ENCODE results near the gene C3orf20.

Gene C3orf20

DNA sequence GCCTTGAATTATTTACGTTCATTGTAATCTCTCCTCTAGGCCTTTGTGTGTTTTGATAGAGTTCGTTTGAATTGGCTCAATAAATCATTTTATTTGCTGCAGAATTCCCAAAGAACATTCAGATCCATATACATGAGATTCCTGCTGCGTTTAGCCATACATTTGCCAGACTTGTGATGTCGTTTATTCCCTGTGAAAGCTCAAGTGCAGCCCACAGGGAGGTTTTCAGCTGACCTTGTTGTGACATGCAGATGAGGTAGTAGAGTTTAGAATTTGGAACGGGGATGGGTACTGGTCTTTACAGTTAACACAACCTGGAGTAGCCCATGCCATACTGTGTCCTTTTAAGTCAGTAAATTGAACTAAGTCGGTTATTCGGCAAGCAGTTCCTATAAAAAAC, at the start of gene C3orf20:
Gene C3orf20 (plus strand): TSS at position 301 of the 400 bp plus-strand sequence. CDS start 7,573 bp downstream, outside the sequence.
- no peak for DNase-seq (ENCODE audit: low spot score)
- no peak within 1 kb of the TSS for H3K27ac Mint-ChIP-seq
- H3K36me3 Mint-ChIP-seq (ENCODE audit: low read depth) = peaks cover 31% of the 10 kb centered on the region
- H3K27me3 Mint-ChIP-seq (ENCODE audit: low read depth) = no peaks in the 10 kb centered on the region
- no peaks in the 10 kb centered on the region for H3K4me1 Mint-ChIP-seq (ENCODE audit: low read depth)
- H3K4me3 Mint-ChIP-seq = no peak within 1 kb of the TSS
- peaks cover 5% of the 10 kb centered on the region for H3K9me3 Mint-ChIP-seq

DNA sequence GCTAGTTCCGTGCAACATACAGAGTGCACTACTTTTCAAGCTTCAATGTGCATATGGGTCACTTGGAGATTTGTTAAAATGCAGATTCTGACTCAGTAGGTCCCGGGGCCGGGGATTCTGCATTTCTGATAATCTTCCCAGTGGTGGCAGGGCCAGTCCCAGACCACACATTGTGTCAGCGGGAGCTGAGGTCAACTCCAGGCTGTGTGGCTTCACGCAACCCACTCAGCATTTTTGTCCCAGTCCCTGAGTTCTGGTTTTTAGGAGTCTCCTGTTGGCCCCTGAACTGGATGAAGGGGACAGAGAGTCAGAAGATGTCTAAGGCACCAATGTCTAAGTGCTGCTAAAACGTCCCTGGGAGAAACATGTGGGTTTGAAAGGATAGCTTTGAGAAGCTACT, 49.5 kb upstream of the C3orf20 start:
- no peak overlapping the region for H3K27ac Mint-ChIP-seq
- H3K36me3 Mint-ChIP-seq (ENCODE audit: low read depth) = no peaks in the 10 kb centered on the region
- peaks cover 5% of the 10 kb centered on the region for H3K27me3 Mint-ChIP-seq (ENCODE audit: low read depth)
- H3K4me3 Mint-ChIP-seq = no peak overlapping the region
- H3K4me1 Mint-ChIP-seq (ENCODE audit: low read depth) = no peaks in the 10 kb centered on the region
- no peaks in the 10 kb centered on the region for H3K9me3 Mint-ChIP-seq
- no peak for DNase-seq (ENCODE audit: low spot score)

DNA sequence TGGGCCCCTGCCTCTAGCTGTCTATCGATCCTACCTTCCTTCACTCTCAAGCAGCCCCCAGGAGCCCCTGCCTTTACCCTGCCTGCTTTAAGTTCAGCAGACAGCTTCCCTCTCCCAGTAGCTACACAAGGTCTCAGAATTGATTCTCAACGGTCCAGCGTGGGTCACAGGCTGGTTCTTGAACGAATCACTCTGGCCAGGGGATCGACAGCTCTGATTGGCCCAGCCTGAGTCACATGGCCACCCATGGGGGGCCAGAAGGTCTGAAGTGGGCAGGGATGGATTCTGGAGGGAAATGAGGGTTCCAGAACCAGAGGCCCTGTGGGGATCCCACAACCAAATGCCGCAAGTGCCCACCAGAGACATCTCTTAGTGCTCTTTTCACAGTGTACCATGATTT, 47.1 kb upstream of the C3orf20 start:
- H3K9me3 Mint-ChIP-seq = no peaks in the 10 kb centered on the region
- peaks cover 5% of the 10 kb centered on the region for H3K27me3 Mint-ChIP-seq (ENCODE audit: low read depth)
- no peak overlapping the region for H3K4me3 Mint-ChIP-seq
- H3K27ac Mint-ChIP-seq = no peak overlapping the region
- no peaks in the 10 kb centered on the region for H3K36me3 Mint-ChIP-seq (ENCODE audit: low read depth)
- no peaks in the 10 kb centered on the region for H3K4me1 Mint-ChIP-seq (ENCODE audit: low read depth)
- DNase-seq (ENCODE audit: low spot score) = no peak

DNA sequence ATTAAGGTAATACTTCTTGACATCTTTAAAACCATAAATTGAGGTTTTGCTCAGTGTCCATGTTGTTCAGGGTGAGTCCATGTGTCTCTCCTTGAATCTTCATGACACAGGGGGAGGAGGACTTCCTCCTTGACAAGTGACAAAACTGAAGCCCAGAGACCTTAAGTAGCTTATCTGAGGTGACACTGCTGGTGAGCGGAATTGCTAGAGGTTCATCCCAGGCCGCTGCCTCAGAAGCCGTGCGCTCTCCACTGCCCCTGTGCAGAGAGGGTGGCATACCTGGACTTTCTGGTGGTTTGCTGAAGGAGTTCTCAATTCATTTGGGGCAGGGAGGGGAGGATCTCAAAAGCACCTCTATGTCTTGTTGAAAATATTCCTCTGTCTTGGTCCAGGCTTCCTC, 46.5 kb upstream of the C3orf20 start:
- Mint-ChIP-seq H3K9me3 (no peaks in the 10 kb centered on the region), H3K27ac (no peak overlapping the region), H3K27me3 (ENCODE audit: low read depth) (peaks cover 5% of the 10 kb centered on the region), H3K36me3 (ENCODE audit: low read depth) (no peaks in the 10 kb centered on the region), H3K4me3 (no peak overlapping the region), H3K4me1 (ENCODE audit: low read depth) (no peaks in the 10 kb centered on the region)
- no peak for DNase-seq (ENCODE audit: low spot score)

DNA sequence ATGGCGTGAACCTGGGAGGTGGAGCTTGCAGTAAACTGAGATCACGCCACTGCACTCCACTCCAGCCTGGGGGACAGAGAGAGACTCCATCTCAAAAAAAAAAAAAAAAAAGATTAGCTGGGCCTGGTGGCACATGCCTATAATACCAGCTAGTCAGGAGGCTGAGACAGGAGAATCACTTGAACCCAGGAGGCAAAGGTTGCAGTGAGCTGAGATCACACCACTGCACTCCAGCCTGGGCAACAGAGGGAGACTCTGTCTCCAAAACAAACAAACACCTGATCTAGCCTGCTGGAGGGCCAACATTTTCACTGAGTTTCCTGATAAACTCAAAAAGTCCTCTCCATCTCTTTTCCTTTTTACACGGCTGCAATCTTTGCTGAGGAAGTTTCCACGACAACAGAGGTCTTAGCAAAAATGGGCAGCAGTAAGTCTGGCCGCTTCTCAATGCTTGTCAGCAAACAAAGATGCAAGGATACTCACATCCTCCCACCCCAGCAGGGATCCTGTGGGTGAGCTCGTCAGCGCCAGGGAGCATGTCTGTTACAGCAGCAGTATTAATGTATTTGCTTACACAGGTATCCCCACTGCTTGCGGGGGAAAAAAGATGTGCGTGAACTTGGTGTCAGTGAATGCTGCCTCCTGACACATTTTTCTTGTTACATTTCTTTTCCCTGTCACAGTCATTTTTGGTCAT, 44.4 kb upstream of the C3orf20 start:
- H3K27me3 Mint-ChIP-seq (ENCODE audit: low read depth) = peaks cover 3% of the 10 kb centered on the region

DNA sequence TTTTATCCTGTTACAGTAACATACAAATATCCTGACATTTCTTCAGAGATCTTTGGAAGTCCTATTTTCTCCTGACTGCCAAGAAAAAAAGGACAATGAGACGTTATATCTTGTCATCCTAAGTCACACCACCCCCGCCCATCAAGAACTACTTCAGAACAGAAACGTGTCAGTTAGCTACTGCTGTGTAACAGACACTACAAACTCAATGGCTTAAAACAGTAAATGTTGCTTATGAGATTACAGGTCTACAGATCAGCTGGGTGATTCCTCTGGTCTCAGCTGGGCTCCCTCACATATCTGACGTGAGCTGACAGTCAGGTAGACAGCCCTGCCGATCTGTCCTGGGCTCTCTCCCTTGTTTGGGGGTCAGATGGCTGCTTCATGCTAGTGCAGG, 43.8 kb upstream of the C3orf20 start:
- H3K4me3 Mint-ChIP-seq = no peak overlapping the region
- H3K4me1 Mint-ChIP-seq (ENCODE audit: low read depth) = no peaks in the 10 kb centered on the region
- peaks cover 3% of the 10 kb centered on the region for H3K27me3 Mint-ChIP-seq (ENCODE audit: low read depth)
- no peaks in the 10 kb centered on the region for H3K9me3 Mint-ChIP-seq
- H3K36me3 Mint-ChIP-seq (ENCODE audit: low read depth) = no peaks in the 10 kb centered on the region
- H3K27ac Mint-ChIP-seq = no peak overlapping the region
- no peak for DNase-seq (ENCODE audit: low spot score)

More for the DNA sequence above, 44.4 kb upstream of the C3orf20 start:
- H3K4me3 Mint-ChIP-seq = no peak overlapping the region
- no peaks in the 10 kb centered on the region for H3K36me3 Mint-ChIP-seq (ENCODE audit: low read depth)
- no peak overlapping the region for H3K27ac Mint-ChIP-seq
- no peak for DNase-seq (ENCODE audit: low spot score)
- H3K9me3 Mint-ChIP-seq = no peaks in the 10 kb centered on the region
- H3K4me1 Mint-ChIP-seq (ENCODE audit: low read depth) = no peaks in the 10 kb centered on the region

DNA sequence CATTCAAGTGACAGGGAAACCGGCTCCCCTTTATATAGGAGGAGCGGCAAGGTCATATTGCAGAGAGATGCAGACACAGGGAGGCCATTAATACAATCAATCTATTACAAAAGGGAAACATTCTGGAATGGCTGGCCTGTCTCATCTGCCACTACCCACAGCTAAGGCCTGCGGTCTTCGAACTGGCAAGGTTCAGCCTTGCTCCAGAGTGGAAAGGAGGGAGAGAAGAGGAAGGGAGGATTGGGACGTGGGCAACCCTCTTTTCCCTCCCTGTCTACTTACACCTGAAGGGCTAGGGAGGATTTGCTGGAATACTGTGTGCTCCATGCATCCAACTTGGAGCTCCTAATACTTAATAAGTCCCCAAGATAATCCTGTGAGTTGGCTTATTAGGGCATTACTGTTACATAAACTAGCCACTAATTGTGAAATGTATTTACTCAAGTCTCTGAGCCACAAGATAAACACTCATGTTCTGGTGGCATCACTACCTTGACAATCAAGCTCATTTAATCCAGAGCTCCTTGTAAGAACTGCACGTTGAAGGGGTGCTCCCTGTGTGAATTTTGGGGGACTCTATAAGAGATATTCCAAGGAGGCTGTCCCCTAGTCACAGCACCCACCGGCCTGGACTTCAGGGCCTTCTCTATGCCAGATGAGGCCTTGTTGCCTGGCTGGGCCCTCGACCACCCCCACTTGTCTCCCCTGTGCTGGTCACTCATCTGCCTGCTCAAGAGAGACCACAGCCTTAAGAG, 43.1 kb upstream of the C3orf20 start:
- no peaks in the 10 kb centered on the region for H3K36me3 Mint-ChIP-seq (ENCODE audit: low read depth)
- no peak overlapping the region for H3K4me3 Mint-ChIP-seq
- no peaks in the 10 kb centered on the region for H3K4me1 Mint-ChIP-seq (ENCODE audit: low read depth)
- DNase-seq (ENCODE audit: low spot score) = no peak
- no peaks in the 10 kb centered on the region for H3K9me3 Mint-ChIP-seq
- H3K27ac Mint-ChIP-seq = no peak overlapping the region
- peaks cover 4% of the 10 kb centered on the region for H3K27me3 Mint-ChIP-seq (ENCODE audit: low read depth)

DNA sequence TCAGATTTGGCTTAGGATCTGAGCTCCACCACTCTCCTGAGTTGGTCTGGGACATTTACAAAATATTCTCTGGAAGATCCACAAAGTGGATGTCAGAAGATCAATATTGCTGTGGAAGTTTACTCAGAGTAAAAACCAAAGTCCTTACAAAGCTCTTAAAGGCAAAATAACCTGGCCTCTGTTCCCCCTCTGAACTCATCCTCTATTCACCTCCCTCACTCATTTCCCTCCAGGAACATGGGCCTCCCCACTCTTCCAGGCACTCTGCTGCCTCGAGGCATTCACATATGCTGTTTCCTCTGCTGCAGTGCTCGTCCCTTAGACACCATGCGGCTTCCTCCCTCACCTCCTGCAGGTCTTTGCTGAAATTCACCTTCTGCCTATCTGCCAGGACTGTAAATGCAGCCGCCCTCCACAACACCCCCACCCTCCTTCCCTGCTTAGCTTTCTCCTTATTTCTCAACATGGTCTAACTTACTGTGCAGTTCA, 42.5 kb upstream of the C3orf20 start:
- Mint-ChIP-seq H3K27me3 (ENCODE audit: low read depth) (peaks cover 9% of the 10 kb centered on the region), H3K4me1 (ENCODE audit: low read depth) (no peaks in the 10 kb centered on the region), H3K36me3 (ENCODE audit: low read depth) (no peaks in the 10 kb centered on the region), H3K4me3 (no peak overlapping the region), H3K9me3 (no peaks in the 10 kb centered on the region), H3K27ac (no peak overlapping the region)
- no peak for DNase-seq (ENCODE audit: low spot score)

DNA sequence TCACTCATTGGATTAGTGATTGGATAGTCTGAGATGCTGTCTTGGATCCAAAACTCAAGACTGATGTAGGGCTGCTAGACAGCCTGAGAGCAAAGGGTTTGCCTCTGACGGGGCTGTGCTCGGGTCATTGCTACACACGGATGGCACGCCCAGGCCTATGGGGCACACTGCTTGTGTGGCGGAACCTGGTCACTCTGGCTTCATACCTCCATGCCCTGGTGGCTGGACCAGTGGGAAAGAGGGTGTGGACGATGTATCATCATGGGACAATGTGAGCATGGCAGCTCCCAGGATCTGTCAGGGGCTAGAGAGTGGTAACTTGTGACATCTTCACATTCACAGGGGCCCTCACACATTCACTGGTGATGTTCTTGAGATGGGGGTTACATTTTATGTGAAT, 41.5 kb upstream of the C3orf20 start:
- no peak for DNase-seq (ENCODE audit: low spot score)
- no peak overlapping the region for H3K27ac Mint-ChIP-seq
- no peaks in the 10 kb centered on the region for H3K9me3 Mint-ChIP-seq
- peaks cover 10% of the 10 kb centered on the region for H3K27me3 Mint-ChIP-seq (ENCODE audit: low read depth)
- H3K36me3 Mint-ChIP-seq (ENCODE audit: low read depth) = no peaks in the 10 kb centered on the region
- no peaks in the 10 kb centered on the region for H3K4me1 Mint-ChIP-seq (ENCODE audit: low read depth)
- H3K4me3 Mint-ChIP-seq = no peak overlapping the region

DNA sequence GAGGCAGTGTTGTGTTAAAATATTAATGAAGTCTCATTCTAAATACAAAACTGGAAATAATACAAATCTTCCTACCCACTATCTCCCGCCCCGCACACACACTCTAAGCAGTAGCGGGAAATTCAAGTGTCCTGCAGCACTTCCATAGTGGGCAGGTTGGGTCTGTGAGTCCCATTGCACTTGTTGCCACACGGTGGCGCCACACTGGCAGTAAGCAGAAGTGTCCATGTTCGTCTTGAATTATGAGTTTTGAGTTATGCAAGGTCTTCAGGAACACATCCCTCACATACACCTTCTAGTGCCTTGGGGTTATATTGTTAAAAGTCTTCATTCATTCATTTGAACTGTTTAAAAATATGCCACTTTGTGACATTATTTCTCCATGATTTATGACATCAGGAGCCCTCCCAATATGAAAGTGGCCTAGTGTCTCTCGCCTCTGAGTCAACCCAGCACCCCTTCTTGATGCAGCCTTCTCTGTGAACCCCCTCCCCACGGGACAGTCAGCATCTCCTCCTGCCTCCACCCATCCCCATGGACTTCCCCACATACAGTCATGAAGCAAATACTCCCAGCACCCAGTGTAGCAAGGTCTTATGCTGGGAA, 41.0 kb upstream of the C3orf20 start:
- Mint-ChIP-seq H3K9me3 (no peaks in the 10 kb centered on the region), H3K4me1 (ENCODE audit: low read depth) (no peaks in the 10 kb centered on the region), H3K4me3 (no peak overlapping the region), H3K27me3 (ENCODE audit: low read depth) (peaks cover 11% of the 10 kb centered on the region), H3K27ac (no peak overlapping the region), H3K36me3 (ENCODE audit: low read depth) (no peaks in the 10 kb centered on the region)
- DNase-seq (ENCODE audit: low spot score) = peak; percentile 36

DNA sequence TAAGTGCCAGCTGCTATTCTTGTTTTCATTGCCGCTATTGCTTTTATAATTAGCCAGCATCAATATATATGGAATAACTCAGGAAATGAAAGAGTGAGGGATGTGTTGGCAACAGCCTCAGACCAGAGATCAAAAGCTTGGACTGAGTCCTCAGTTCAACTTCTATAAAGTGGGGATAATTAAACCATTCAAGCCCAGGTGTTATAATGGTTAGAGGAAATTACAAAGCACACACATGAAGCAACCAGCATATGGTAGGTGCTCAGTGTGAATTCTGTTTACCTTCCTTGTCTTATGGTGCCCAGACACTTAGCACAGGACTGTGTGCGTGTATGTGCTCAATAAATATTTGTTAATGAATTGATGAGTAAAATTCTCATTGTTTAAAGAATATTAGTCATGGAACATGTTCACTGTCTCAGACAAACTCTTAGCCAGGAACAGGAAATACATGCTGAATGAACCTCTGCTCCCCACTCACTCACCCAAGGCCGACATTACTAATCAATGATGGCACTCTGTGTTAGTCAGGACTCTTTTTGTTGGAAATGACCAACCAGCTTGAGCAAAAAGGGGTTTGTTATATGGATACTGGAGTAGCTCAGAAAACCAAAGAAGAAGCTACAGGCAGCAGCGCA, 40.1 kb upstream of the C3orf20 start:
- Mint-ChIP-seq H3K4me1 (ENCODE audit: low read depth) (no peaks in the 10 kb centered on the region), H3K4me3 (no peak overlapping the region), H3K36me3 (ENCODE audit: low read depth) (no peaks in the 10 kb centered on the region), H3K9me3 (no peaks in the 10 kb centered on the region), H3K27me3 (ENCODE audit: low read depth) (peaks cover 12% of the 10 kb centered on the region), H3K27ac (no peak overlapping the region)
- no peak for DNase-seq (ENCODE audit: low spot score)

DNA sequence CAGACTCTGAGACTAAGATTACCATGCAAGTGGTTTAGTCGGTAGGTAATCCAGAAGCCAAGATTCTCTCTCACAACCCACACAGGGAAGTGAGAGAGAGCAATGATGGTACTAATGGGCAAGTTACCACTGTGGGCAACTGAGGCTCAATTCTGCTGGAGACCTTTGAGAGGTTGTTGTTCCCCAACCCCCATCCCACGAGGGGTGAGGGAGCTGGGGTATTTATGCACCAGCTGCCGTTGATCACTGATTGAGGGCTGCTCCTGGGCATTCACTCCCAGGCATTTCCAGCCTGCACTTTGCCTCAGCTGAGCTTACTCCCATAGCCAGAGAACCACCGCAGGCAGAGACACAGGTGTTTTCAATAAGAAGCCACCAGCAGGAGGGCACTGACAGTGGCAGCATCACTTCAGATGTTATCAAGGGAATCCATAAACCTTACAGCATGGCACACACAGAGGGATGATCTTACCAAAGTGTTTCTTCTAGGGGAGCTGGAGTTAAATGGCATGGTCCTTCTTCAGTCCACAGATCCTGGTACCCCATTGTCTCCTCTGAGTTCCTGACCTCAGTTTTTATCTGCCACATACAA, 38.3 kb upstream of the C3orf20 start:
- no peaks in the 10 kb centered on the region for H3K4me1 Mint-ChIP-seq (ENCODE audit: low read depth)
- H3K4me3 Mint-ChIP-seq = no peak overlapping the region
- H3K27ac Mint-ChIP-seq = no peak overlapping the region
- H3K27me3 Mint-ChIP-seq (ENCODE audit: low read depth) = peaks cover 12% of the 10 kb centered on the region
- DNase-seq (ENCODE audit: low spot score) = no peak
- H3K36me3 Mint-ChIP-seq (ENCODE audit: low read depth) = no peaks in the 10 kb centered on the region
- no peaks in the 10 kb centered on the region for H3K9me3 Mint-ChIP-seq

DNA sequence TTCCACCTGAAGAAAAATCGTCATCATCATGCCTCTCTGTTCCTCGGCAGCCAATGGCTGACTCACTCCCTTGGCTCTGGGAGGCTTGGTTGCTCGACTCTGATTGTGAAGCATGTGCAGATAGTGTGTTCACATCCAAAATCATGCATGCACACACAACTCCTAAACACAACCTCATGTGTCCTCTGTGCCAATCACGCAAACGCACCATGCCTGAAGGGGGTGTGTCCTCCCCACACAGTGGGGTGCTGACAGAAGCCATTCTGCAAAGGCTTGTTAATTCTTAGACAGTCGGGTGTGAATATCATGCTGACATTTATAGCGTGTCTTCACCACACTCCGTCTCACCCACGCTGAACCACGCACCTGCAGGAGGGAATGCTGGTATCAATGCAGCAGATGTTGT, 34.8 kb upstream of the C3orf20 start:
- H3K4me1 Mint-ChIP-seq (ENCODE audit: low read depth) = no peaks in the 10 kb centered on the region

More for the DNA sequence above, 34.8 kb upstream of the C3orf20 start:
- Mint-ChIP-seq H3K27ac (no peak overlapping the region), H3K4me3 (no peak overlapping the region), H3K27me3 (ENCODE audit: low read depth) (peaks cover 19% of the 10 kb centered on the region), H3K36me3 (ENCODE audit: low read depth) (no peaks in the 10 kb centered on the region), H3K9me3 (no peaks in the 10 kb centered on the region)
- no peak for DNase-seq (ENCODE audit: low spot score)
